HEK293 (cell line): Measurements from ENCODE around the gene CYP2C8.
A peak's percentile ranks its signal among the peaks of the same experiment; 100 is the strongest.
"Not testable (repeated sequence)": the region's sequence is repeated elsewhere in the genome, so short reads cannot be mapped to it uniquely, and the experiment has no call there.

Source experiments
- CTCF ChIA-PET: fragments of 350-600 bp; formaldehyde crosslinking; extraction: SDS; loops from one replicate; lab custom pipeline; 2021; ENCODE audit warnings: antibody characterized with exemption; lab: Yijun Ruan, JAX
- POLR2A ChIA-PET: fragments of 300-600 bp; formaldehyde crosslinking; extraction: SDS; loops from one replicate; lab custom pipeline; 2020; ENCODE audit warnings: antibody characterized with exemption, inconsistent platforms; lab: Yijun Ruan, JAX
- H3K27ac ChIP-seq: fragments of 200-500 bp; sonication (Bioruptor generic); 2 replicates; pipeline ENCODE4 v1.5.1; 2014; ENCODE audit warnings: low read depth, low read length, control low read depth, inconsistent platforms; ENCODE audit errors: extremely low read depth
- H3K36me3 ChIP-seq, 2 experiments: fragments of 200-500 bp in 1 of 2; sonication (Bioruptor generic) in 1 of 2; 1 replicate in 1 of 2; 2 replicates in 1 of 2; pipeline ENCODE4 v1.5.1; 2014 to 2017; ENCODE audit warnings: inconsistent platforms in 2 of 2, low read length in 2 of 2; ENCODE audit not compliant: control insufficient read depth in 2 of 2, insufficient read depth in 1 of 2
- H3K4me1 ChIP-seq: fragments of 200-500 bp; sonication (Bioruptor generic); 2 replicates; pipeline ENCODE4 v1.5.1; 2014; ENCODE audit warnings: mild to moderate bottlenecking, low read length, inconsistent platforms; ENCODE audit not compliant: control insufficient read depth, insufficient read depth
- H3K4me3 ChIP-seq: 2 replicates; pipeline ENCODE4 v1.5.1; 2011; ENCODE audit warnings: low read depth, mild to moderate bottlenecking, control low read depth, low read length, moderate library complexity
- H3K9me3 ChIP-seq: fragments of 200-500 bp; sonication (Bioruptor generic); 2 replicates; pipeline ENCODE4 v1.5.1; 2014; ENCODE audit warnings: low read depth, low read length, inconsistent platforms; ENCODE audit not compliant: control insufficient read depth, insufficient read depth
- AEBP2 ChIP-seq: fragments of 450-650 bp; formaldehyde crosslinking; IDR thresholded peaks from 2 replicates; pipeline ENCODE4 v1.5.1; 2016; ENCODE audit warnings: missing biosample characterization, missing genetic modification characterization, borderline replicate concordance
- KLF1 ChIP-seq: fragments of 450-650 bp; formaldehyde crosslinking; IDR thresholded peaks from 2 replicates; pipeline ENCODE4 v1.5.1; 2016; ENCODE audit warnings: missing biosample characterization, missing genetic modification characterization
- KLF7 ChIP-seq: fragments of 450-650 bp; formaldehyde crosslinking; IDR thresholded peaks from 2 replicates; pipeline ENCODE4 v1.5.1; 2016; ENCODE audit warnings: missing biosample characterization, missing genetic modification characterization, borderline replicate concordance
- KLF8 ChIP-seq: fragments of 450-650 bp; formaldehyde crosslinking; IDR thresholded peaks from 2 replicates; pipeline ENCODE4 v1.5.1; 2016; ENCODE audit warnings: missing biosample characterization, missing genetic modification characterization
- MZF1 ChIP-seq: fragments of 450-650 bp; formaldehyde crosslinking; IDR thresholded peaks from 2 replicates; pipeline ENCODE4 v1.5.1; 2017; ENCODE audit warnings: missing biosample characterization, missing genetic modification characterization, borderline replicate concordance
- ZBTB17 ChIP-seq: fragments of 450-650 bp; formaldehyde crosslinking; IDR thresholded peaks from 2 replicates; pipeline ENCODE4 v1.5.1; 2016; ENCODE audit warnings: missing biosample characterization, missing genetic modification characterization
- ZNF121 ChIP-seq: fragments of 450-650 bp; formaldehyde crosslinking; IDR thresholded peaks from 2 replicates; pipeline ENCODE4 v1.5.1; 2016; ENCODE audit warnings: missing biosample characterization, missing genetic modification characterization
- ZNF146 ChIP-seq: fragments of 450-650 bp; formaldehyde crosslinking; IDR thresholded peaks from 2 replicates; pipeline ENCODE4 v1.5.1; 2016; ENCODE audit warnings: missing biosample characterization, missing genetic modification characterization
- ZNF175 ChIP-seq: fragments of 450-650 bp; formaldehyde crosslinking; IDR thresholded peaks from 2 replicates; pipeline ENCODE4 v1.5.1; 2016; ENCODE audit warnings: missing biosample characterization, missing genetic modification characterization
- ZNF302 ChIP-seq: fragments of 450-650 bp; formaldehyde crosslinking; IDR thresholded peaks from 2 replicates; pipeline ENCODE4 v1.5.1; 2016; ENCODE audit warnings: missing biosample characterization, missing genetic modification characterization, low read depth
- ZNF311 ChIP-seq: fragments of 450-650 bp; formaldehyde crosslinking; IDR thresholded peaks from 2 replicates; pipeline ENCODE4 v1.5.1; 2017; ENCODE audit warnings: missing biosample characterization, missing genetic modification characterization, borderline replicate concordance
- ZNF362 ChIP-seq: fragments of 450-650 bp; formaldehyde crosslinking; IDR thresholded peaks from 2 replicates; pipeline ENCODE4 v1.5.1; 2016; ENCODE audit warnings: missing biosample characterization, missing genetic modification characterization
- ZNF37A ChIP-seq: fragments of 450-650 bp; IDR thresholded peaks from 2 replicates; pipeline ENCODE4 v1.5.1; 2018; ENCODE audit warnings: missing biosample characterization, missing genetic modification characterization
- ZNF416 ChIP-seq: fragments of 450-650 bp; formaldehyde crosslinking; IDR thresholded peaks from 2 replicates; pipeline ENCODE4 v1.5.1; 2016; ENCODE audit warnings: missing biosample characterization, missing genetic modification characterization
- ZNF521 ChIP-seq: fragments of 450-650 bp; formaldehyde crosslinking; IDR thresholded peaks from 2 replicates; pipeline ENCODE4 v1.5.1; 2017; ENCODE audit warnings: missing biosample characterization, mild to moderate bottlenecking, missing genetic modification characterization
- ZNF529 ChIP-seq: fragments of 450-650 bp; formaldehyde crosslinking; IDR thresholded peaks from 2 replicates; pipeline ENCODE4 v1.5.1; 2017; ENCODE audit warnings: missing genetic modification characterization, missing biosample characterization; ENCODE audit not compliant: insufficient replicate concordance
- ZNF560 ChIP-seq: fragments of 450-650 bp; formaldehyde crosslinking; IDR thresholded peaks from 2 replicates; pipeline ENCODE4 v1.5.1; 2017; ENCODE audit warnings: missing biosample characterization, missing genetic modification characterization, borderline replicate concordance
- ZNF768 ChIP-seq: fragments of 450-650 bp; formaldehyde crosslinking; IDR thresholded peaks from 2 replicates; pipeline ENCODE4 v1.5.1; 2018; ENCODE audit warnings: missing biosample characterization, mild to moderate bottlenecking, missing genetic modification characterization

The CYP2C8 gene

GRCh38 chr10:95097805-95098204 is 28.5 kb upstream of the CYP2C8 start:
- H3K27ac ChIP-seq: no peak overlapping the region
- H3K4me3 ChIP-seq: no peak overlapping the region
- POLR2A ChIA-PET: no interaction called here
- H3K4me1 ChIP-seq: no peaks in the 10 kb centered on the region
- no peaks in the 10 kb centered on the region for H3K9me3 ChIP-seq
- CTCF ChIA-PET: no interaction called here
- TF ChIP-seq AEBP2 (tag by site-specific recombination): no peak
- TF ChIP-seq MZF1: no peak
- no peak for TF ChIP-seq ZNF37A (tag by site-specific recombination)
- no peak for TF ChIP-seq ZNF146 (tag by site-specific recombination)
- TF ChIP-seq ZNF768 (tag by site-specific recombination): no peak
- TF ChIP-seq ZNF521 (tag by site-specific recombination): no peak
- no peaks in the 10 kb centered on the region for H3K36me3 ChIP-seq

- POLR2A ChIA-PET: no interaction called here
- H3K4me3 ChIP-seq: no peak overlapping the region
- H3K4me1 ChIP-seq: no peaks in the 10 kb centered on the region
- no peaks in the 10 kb centered on the region for H3K9me3 ChIP-seq
- no peak overlapping the region for H3K27ac ChIP-seq
- TF ChIP-seq ZNF302 (tag by site-specific recombination): no peak
- TF ChIP-seq ZNF121 (tag by site-specific recombination): no peak
- no peak for TF ChIP-seq ZNF362 (tag by site-specific recombination)
- no peak for TF ChIP-seq ZNF529 (tag by site-specific recombination)
- TF ChIP-seq ZNF416 (tag by site-specific recombination): no peak
- TF ChIP-seq, all 188 proteins: peak for 0
- no peaks in the 10 kb centered on the region for H3K36me3 ChIP-seq
- CTCF ChIA-PET: no interaction called here
Measured at GRCh38 chr10:95096143-95096542, 26.8 kb upstream of the CYP2C8 start.

DNA sequence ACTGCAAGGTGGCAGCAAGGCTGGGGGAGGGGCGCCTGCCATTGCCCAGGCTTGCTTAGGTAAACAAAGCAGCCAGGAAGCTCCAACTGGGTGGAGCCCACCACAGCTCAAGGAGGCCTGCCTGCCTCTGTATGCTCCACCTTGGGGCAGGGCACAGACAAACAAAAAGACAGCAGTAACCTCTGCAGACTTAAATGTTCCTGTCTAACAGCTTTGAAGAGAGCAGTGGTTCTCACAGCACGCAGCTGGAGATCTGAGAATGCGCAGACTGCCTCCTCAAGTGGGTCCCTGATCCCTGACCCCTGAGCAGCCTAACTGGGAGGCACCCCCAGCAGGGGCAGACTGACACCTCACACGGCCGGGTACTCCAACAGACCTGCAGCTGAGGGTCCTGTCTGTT is 10.3 kb upstream of the CYP2C8 start:
- H3K36me3 ChIP-seq, CTCF ChIA-PET, H3K4me3 ChIP-seq, POLR2A ChIA-PET, H3K9me3 ChIP-seq, H3K4me1 ChIP-seq, H3K27ac ChIP-seq: not testable (repeated sequence)
- TF ChIP-seq KLF1 (tag by site-specific recombination): peak; percentile 34; the same call in 1 of the 2 replicates

DNA sequence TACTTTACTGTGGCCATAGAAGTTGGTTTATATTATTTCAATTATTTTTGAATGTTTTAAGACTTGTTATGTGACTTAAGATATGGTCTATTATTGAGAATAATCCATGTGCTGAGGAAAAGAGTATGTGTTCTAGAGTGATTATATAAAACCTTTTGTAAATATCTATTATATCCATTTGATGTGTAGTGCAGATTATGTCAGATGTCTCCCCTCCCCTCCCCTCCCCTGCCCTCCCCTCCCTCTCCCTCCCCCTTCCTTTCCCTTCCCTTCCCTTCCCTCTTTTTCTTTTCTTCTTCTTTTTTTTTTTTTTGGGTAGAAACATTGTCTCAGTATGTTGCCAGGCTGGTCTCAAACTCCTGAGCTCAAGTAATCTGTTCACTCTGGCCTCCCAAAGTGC is 8.3 kb upstream of the CYP2C8 start:
- TF ChIP-seq ZNF560 (no peak), ZBTB17 (tag by site-specific recombination) (no peak), ZNF121 (tag by site-specific recombination) (no peak), ZNF311 (no peak), KLF8 (tag by site-specific recombination) (no peak), KLF7 (tag by site-specific recombination) (no peak), ZNF175 (tag by site-specific recombination) (no peak)
- CTCF ChIA-PET: no interaction called here
- no peak overlapping the region for H3K27ac ChIP-seq
- no peaks in the 10 kb centered on the region for H3K9me3 ChIP-seq
- POLR2A ChIA-PET: interaction anchor here (0.6 kb wide), 1 partner anchor 15 kb away, joined by 5 read pairs; no protein-coding TSS in a partner anchor
- no peaks in the 10 kb centered on the region for H3K36me3 ChIP-seq
- no peak overlapping the region for H3K4me3 ChIP-seq
- no peaks in the 10 kb centered on the region for H3K4me1 ChIP-seq
